ENCODE data around the gene STYXL1.
"Not testable (repeated sequence)": the region's sequence is repeated elsewhere in the genome, so short reads cannot be mapped to it uniquely, and the experiment has no call there.

STYXL1 gene

GRCh38 chr7:76023002-76023401, 24.8 kb downstream of the STYXL1 start:
- no peak for DNase-seq

DNA sequence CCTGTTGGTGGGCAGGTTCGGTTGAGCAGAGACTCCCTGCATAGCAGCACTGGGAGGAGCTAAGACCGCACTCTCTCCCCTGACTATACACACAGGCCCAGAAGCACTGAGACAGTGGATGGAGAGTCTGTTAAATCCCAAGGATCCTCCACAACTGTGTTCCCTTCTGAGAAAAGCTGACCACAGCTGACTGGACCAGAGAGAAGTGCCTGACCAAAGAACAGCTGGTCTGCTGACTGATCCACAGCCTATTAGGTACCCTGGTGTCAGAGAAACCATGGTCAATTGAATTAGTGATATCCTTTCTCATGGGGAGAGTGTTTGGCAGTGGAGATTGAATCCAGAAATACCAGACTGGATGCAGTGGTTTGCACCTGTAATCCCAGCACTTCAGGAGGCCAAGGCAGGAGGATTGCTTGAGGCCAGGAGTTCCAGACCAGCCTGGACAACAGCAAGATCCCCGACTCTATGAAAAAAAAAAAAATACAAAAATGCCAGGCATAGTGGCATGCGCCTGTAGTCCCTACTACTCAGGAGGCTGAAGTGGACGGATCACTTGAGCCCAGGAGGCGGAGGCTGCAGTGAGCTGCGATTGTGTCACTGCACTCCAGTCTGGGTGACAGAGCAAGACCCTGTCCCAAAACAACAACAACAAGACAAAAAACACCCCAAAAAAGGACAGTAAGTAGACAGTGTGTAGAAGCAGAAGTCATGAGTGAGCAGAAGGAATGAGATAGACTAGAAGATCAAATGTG, 25.6 kb downstream of the STYXL1 start:
- no peak for DNase-seq

- DNase-seq, result peak; percentile 25 to 77
These were observed 27.6 kb downstream of the STYXL1 start for GRCh38 chr7:76020031-76020714.

DNA sequence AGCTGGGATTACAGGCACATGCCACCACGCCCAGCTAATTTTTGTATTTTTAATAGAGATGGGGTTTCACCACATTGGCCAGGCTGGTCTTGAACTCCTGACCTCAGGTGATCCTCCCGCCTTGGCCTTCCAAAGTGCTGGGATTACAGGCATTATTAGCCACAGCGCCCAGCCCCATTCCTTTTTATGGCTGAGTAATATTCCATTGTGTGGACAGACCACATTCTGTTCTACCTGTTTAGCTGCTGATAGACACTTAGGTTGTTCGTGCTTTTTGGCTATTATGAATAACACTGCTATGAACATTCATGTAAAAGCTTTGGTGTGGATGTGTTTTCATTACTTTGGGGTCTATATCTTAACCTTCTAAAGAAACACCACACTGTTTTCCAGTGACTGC, 29.3 kb downstream of the STYXL1 start:
- not testable (repeated sequence) for DNase-seq

DNA sequence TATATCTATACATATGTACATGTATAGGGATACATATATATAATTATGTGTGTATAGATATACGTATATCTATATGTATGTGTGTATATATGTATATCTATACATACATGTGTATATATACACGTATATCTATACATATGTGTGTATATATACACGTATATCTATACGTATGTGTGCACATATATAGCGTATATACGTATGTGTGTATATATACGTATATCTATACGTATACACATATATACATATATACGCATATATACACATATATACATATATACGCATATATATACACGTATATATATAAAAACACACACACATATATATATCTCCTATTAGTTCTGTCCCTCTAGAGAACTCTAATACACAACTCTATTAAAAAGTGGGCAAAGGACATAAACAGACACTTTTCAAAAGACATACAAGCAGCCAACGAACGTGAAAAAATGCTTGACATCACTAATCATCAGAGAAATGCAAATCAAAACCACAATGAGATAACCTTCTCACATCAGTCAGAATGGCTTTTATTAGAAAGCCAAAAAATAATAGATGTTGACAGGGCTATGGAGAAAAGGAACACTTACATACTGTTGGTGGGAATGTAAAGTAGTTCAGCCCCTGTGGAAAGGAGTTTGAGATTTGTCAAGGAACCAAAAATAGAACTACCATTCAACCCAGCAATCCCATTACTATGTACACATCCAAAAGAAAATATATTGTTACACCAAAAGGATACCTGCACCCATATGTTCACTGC, 31.4 kb downstream of the STYXL1 start:
- no peak for DNase-seq

- no peak for DNase-seq
These were observed 36.3 kb downstream of the STYXL1 start for GRCh38 chr7:76011442-76011861.

GRCh38 chr7:76009672-76010600, 37.9 kb downstream of the STYXL1 start:
- DNase-seq, result no peak

GRCh38 chr7:76008156-76008687, 39.6 kb downstream of the STYXL1 start:
- no peak for DNase-seq

DNA sequence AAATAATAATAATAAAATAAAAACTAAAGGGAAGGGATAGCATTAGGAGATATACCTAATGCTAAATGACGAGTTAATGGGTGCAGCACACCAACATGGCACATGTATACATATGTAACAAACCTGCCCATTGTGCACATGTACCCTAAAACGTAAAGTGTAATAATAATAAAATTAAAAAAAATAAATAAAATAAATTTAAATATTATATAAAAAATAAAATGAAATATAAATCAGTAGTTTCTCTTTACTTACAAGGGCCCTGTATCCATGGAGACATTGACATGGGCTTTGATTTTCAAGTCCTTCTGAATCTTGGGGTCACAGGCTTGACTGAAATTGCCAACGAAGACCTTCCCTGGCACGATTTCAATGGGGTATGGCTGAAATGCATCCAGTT, 42.8 kb downstream of the STYXL1 start:
- DNase-seq, result not testable (repeated sequence)

DNA sequence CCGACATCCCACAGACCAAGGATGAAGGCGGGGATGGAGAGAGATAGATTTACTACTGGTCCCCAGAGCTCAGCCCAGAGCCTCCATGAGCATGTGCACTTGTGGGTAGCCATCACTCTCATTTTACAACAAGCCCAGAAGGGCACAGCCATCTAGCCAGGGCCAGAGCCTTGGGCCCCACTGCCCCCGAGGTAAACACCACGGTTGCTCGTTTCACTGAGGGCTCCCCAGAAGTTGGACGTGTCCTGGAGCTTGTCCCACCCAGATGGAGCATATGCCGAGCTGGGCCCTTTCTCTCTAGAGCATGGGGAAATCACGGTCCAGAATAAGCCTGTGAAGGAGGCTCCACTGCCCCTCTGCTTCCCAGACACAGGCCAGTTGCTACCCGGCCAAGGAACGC, 44.4 kb downstream of the STYXL1 start:
- no peak for DNase-seq

- DNase-seq, result no peak
These were observed 45.0 kb downstream of the STYXL1 start for GRCh38 chr7:76002822-76003221.

GRCh38 chr7:76002139-76002538, 45.7 kb downstream of the STYXL1 start:
- DNase-seq, result no peak

DNA sequence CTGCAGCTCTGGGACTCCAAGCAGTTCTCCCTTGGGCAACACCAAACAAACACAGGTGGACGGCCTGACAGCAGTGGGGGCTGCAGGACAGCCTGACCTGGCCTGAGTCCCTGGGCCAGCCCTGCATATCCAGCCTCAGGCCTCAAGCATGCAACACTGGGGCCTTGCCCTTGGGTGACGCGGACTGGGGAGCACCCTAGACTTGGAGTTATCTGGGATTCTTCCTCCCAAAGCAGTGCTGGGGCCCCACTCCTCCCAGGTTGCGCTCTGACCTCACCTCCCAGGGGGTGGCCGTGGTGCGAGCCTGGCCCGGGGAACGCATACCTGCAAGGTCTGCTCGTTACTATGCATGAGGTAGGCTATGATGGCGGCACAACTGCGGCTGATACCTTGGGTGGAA, 47.2 kb downstream of the STYXL1 start:
- no peak for DNase-seq

- DNase-seq, result no peak
These were observed 49.8 kb downstream of the STYXL1 start for GRCh38 chr7:75998038-75998437.

- no peak for DNase-seq
These were observed 51.3 kb downstream of the STYXL1 start for GRCh38 chr7:75996476-75996875.

- no peak for DNase-seq
These were observed 51.8 kb downstream of the STYXL1 start for GRCh38 chr7:75995996-75996395.

DNA sequence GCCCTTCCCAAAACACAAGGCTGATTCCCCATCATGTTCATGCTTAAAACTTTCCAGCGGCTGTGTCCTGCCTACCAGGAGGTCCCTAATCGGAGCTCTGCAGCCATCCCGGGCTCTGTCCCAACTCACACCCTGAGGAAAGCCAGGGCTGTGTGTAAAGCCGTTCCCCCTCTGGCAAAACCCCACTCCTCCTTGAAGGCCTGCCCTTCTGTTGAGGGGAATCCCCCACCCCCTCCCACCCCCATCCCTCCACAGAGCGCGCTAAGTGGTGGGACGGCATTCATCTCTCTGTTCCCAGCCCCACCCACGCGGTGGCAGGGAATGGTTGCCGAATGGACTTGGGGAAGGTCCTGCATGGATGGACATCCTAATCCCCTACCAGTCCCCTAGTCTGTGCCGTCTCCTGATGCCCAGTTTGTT, 52.7 kb downstream of the STYXL1 start:
- DNase-seq, result no peak

DNA sequence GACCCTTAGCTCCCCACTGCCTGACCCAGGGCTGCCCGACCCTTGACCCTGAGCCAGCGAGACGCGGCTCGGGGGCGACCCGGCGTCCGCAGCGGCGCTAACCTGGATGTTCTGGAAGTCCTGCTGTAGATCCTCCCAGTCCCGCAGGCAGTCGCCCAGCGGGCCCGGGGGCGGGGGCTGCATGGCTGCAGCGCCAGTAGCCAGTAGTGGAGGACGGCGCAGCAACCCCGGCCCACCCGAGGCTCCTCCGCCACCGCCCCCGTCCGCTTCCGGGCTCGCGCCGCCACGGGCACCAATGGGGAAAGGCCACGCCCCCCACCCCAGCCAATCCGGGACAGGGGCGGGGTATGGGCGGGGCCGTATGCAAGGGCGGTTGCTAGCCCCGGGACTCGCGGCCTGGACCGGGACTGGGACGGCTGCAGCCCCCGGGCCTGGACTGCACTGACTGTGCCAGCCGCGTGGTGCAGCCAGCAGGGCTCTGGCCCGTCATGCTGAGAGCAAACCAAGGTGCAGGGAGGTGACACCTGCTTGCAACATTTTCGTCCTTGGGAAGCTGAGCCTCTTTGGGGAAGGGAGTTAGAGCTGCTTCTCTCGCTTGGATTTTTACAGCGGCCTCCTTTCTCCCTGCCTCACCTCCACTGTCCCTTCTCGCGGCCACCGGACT, 53.3 kb downstream of the STYXL1 start, which contains the start of gene TMEM120A:
TSS of gene TMEM120A (minus strand) at position 208 of the 664 bp plus-strand sequence. CDS start at position 183, 25 bp downstream.
- DNase-seq, result peak; percentile 93 to 97

DNA sequence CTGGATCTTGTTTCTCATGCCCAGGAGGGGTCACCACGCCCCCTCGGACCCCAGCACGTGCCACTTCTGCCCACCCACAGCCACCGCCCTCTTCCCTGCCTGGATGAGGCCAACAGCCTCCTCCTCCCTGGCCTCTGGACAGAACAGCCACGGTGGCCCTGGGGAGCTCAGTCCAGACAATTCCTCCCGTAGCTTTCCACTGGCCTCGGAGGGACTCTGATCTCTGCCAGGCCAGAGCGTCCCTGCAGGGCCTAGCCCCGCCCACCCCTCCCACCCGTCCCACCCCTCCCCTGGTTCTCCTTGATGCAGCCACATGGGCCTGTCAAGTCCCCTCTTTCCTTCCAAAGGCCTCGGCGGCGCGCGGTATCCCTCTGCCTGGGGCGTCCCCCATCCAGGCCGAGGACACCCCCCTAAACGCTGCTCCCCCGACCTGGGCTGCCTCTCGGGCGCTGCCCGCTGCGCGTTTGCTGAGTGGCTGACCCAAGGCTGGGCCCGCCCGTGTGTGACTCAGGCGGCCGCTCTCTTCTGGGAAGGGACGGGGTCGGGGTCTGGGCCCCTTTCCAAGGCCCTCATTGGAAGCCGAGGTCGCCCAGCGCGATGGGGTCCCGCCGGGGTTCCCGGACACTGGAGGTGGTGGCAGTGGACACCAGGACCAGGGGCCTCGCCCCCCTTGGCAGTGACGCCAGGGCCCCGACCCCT, 54.0 kb downstream of the STYXL1 start:
- peak in 1 of 2 experiments; percentile 28 for DNase-seq

- no peak for DNase-seq
These were observed 55.6 kb downstream of the STYXL1 start for GRCh38 chr7:75992083-75992755.

All from NCI-H1930 (cell line).